CD14-positive monocyte (primary cell): ENCODE data around the gene ZP2. TPM values are rescaled to one million over a fixed set of nuclear protein-coding genes. Genes with fewer than 3 reads are reported as not detected.
"Not testable (repeated sequence)": the region's sequence is repeated elsewhere in the genome, so short reads cannot be mapped to it uniquely, and the experiment has no call there.

ENCODE experiments used
- DNase-seq, 3 donors: peaks; one replicate each; pipeline ENCODE4 v3.0.0-alpha.2; 2011 to 2022
- H2AFZ ChIP-seq: 2 replicates; pipeline ENCODE4 v1.6.0; 2012; ENCODE audit warnings: mild to moderate bottlenecking, low read depth, low read length, inconsistent platforms; ENCODE audit not compliant: insufficient read depth, poor library complexity, severe bottlenecking
- H3K27ac ChIP-seq, 2 donors: 1 replicate in 1 of 2; 2 replicates in 1 of 2; pipeline ENCODE4 v1.5.1; 2012 to 2013; ENCODE audit warnings: low read length in 2 of 2, control low read depth in 1 of 2, inconsistent platforms in 1 of 2, low read depth in 1 of 2, mild to moderate bottlenecking in 1 of 2
- H3K27me3 ChIP-seq, 2 donors: one replicate each; pipeline versions ENCODE4 v1.6.0 to v1.6.1; 2011 to 2013; ENCODE audit warnings: low read length in 2 of 2; ENCODE audit not compliant: control insufficient read depth in 2 of 2, insufficient read depth in 2 of 2
- H3K36me3 ChIP-seq, 2 donors: replicated peaks in 1 of 2; 1 replicate in 1 of 2; 2 replicates in 1 of 2; pipeline versions ENCODE4 v1.5.1 to v1.6.1; 2012 to 2013; ENCODE audit warnings: low read length in 2 of 2, control low read depth in 1 of 2, inconsistent platforms in 1 of 2, mild to moderate bottlenecking in 1 of 2; ENCODE audit not compliant: insufficient read depth in 2 of 2, control insufficient read depth in 1 of 2
- H3K4me1 ChIP-seq, 2 donors: 1 replicate in 1 of 2; 2 replicates in 1 of 2; pipeline versions ENCODE4 v1.5.1 to v1.6.1; 2012 to 2013; ENCODE audit warnings: low read length in 2 of 2, control low read depth in 1 of 2, inconsistent platforms in 1 of 2, mild to moderate bottlenecking in 1 of 2, moderate library complexity in 1 of 2; ENCODE audit not compliant: insufficient read depth in 2 of 2, control insufficient read depth in 1 of 2
- H3K4me2 ChIP-seq: replicated peaks from 2 replicates; pipeline ENCODE3; 2012; ENCODE audit warnings: low read length, moderate library complexity, mild to moderate bottlenecking; ENCODE audit not compliant: poor library complexity, severe bottlenecking; ENCODE audit errors: extremely low read depth
- H3K4me3 ChIP-seq, 3 experiments: fragments of 200-600 bp in 1 of 3; sonication (generic) in 1 of 3; replicated peaks in 1 of 3; 1 replicate in 2 of 3; 2 replicates in 1 of 3; pipeline ENCODE4 v1.5.1; 2011 to 2013; ENCODE audit warnings: low read length in 3 of 3, mild to moderate bottlenecking in 3 of 3, control low read depth in 2 of 3, low read depth in 2 of 3, inconsistent platforms in 1 of 3, moderate library complexity in 1 of 3
- H3K79me2 ChIP-seq: 2 replicates; pipeline ENCODE4 v1.6.0; 2012; ENCODE audit warnings: mild to moderate bottlenecking, control low read depth, inconsistent platforms, low read length, moderate library complexity; ENCODE audit not compliant: insufficient read depth
- H3K9ac ChIP-seq: 2 replicates; pipeline ENCODE4 v1.6.0; 2017; ENCODE audit warnings: low read length, mild to moderate bottlenecking; ENCODE audit not compliant: insufficient read depth, poor library complexity, severe bottlenecking
- H3K9me3 ChIP-seq, 2 donors: replicated peaks in 1 of 2; 1 replicate in 1 of 2; 2 replicates in 1 of 2; pipeline versions ENCODE4 v1.5.1 to v1.6.1; 2012 to 2013; ENCODE audit warnings: low read length in 2 of 2, control low read depth in 1 of 2; ENCODE audit not compliant: control insufficient read depth in 1 of 2, insufficient read depth in 1 of 2
- H4K20me1 ChIP-seq: 2 replicates; pipeline ENCODE4 v1.6.0; 2012; ENCODE audit warnings: mild to moderate bottlenecking, low read length, control low read depth, moderate library complexity; ENCODE audit not compliant: insufficient read depth
- H3K27ac Mint-ChIP-seq, 7 donors: one replicate each; pipeline ENCODE4 v1.8.0; 2020; ENCODE audit warnings: mild to moderate bottlenecking in 7 of 7, mixed read lengths in 7 of 7, moderate library complexity in 6 of 7, inconsistent platforms in 2 of 7
- H3K27me3 Mint-ChIP-seq, 3 donors: one replicate each; pipeline ENCODE4 v1.8.0; 2021 to 2022; ENCODE audit warnings: low read depth in 3 of 3, mild to moderate bottlenecking in 3 of 3, mixed read lengths in 3 of 3, moderate library complexity in 3 of 3, inconsistent platforms in 1 of 3
- H3K36me3 Mint-ChIP-seq, 2 donors: one replicate each; pipeline ENCODE4 v1.8.0; 2020; ENCODE audit warnings: mixed read lengths in 2 of 2, inconsistent platforms in 1 of 2, mild to moderate bottlenecking in 1 of 2
- H3K4me1 Mint-ChIP-seq: one replicate; pipeline ENCODE4 v1.8.0; 2020; ENCODE audit warnings: mild to moderate bottlenecking, mixed read lengths
- H3K4me3 Mint-ChIP-seq, 2 donors: one replicate each; pipeline ENCODE4 v1.8.0; 2020; ENCODE audit warnings: mild to moderate bottlenecking in 2 of 2, mixed read lengths in 2 of 2, moderate library complexity in 1 of 2
- H3K9me3 Mint-ChIP-seq, 7 donors: one replicate each; pipeline ENCODE4 v1.8.0; 2020 to 2022; ENCODE audit warnings: mixed read lengths in 7 of 7, mild to moderate bottlenecking in 6 of 7, moderate library complexity in 6 of 7, inconsistent platforms in 2 of 7
- CTCF ChIP-seq: fragments of 200-600 bp; IDR thresholded peaks from one replicate; pipeline ENCODE4 v1.8.0; 2022; ENCODE audit warnings: antibody characterized with exemption, mild to moderate bottlenecking
- WGBS: methylation state at CpG from one replicate; pipeline ENCODE4 v1.1.5; 2013; ENCODE audit warnings: missing lambda C conversion rate; ENCODE audit not compliant: insufficient coverage; 5-methylcytosine and 5-hydroxymethylcytosine counted together
- intact Hi-C, 2 donors: fragments of 100-400 bp; cut with micrococcal nuclease; formaldehyde crosslinking; loops; one replicate each; pipeline versions ENCODE4 v1.15.0 to v1.15.1; 2023
- polyA plus RNA-seq, 3 donors: library from polyadenylated mRNA; depleted of rRNA in 1 of 3; unstranded in 2 of 3; stranded (reverse) in 1 of 3; fragments of 300-500 nt in 2 of 3; fragments of >200 nt in 1 of 3; fragmentation: Illumina TruSeq in 2 of 3; gene quantifications; 1 replicate in 2 of 3; 2 replicates in 1 of 3; pipeline ENCODE4 v1.2.3, GENCODE V29; 2012 to 2021

ZP2 gene
- polyA plus RNA-seq, 3 donors: not detected

- peaks cover 11 to 12% of the 10 kb centered on the region in 2 donors for H3K36me3 Mint-ChIP-seq
- H3K27me3 ChIP-seq: no peaks in the 10 kb centered on the region
- H3K4me2 ChIP-seq: no peak overlapping the region
- H3K9me3 ChIP-seq: no peaks in the 10 kb centered on the region
- intact Hi-C loops: no loop called here
- H3K27ac Mint-ChIP-seq: no peak overlapping the region
- DNase-seq: peak in 2 of 3 donors; percentile 16 to 26
- H3K4me3 Mint-ChIP-seq: no peak overlapping the region
- H3K27ac ChIP-seq: no peak overlapping the region
- H2AFZ ChIP-seq: no peak overlapping the region
- no peak overlapping the region for H3K4me3 ChIP-seq
- WGBS: no CpG with 5 or more reads among the region's 6 CpGs
- peaks cover 0 to 5% (median 0%) of the 10 kb centered on the region in 7 donors for H3K9me3 Mint-ChIP-seq
- peaks cover 3% of the 10 kb centered on the region for H3K79me2 ChIP-seq
- peaks cover 16 to 23% of the 10 kb centered on the region in 2 donors for H3K4me1 ChIP-seq
- no peak overlapping the region for H3K9ac ChIP-seq
- peaks cover 0 to 13% of the 10 kb centered on the region in 2 donors for H3K36me3 ChIP-seq
- TF ChIP-seq CTCF: peak; percentile 45
- H3K4me1 Mint-ChIP-seq: peaks cover 22% of the 10 kb centered on the region
- H4K20me1 ChIP-seq: peaks cover 3% of the 10 kb centered on the region
- H3K27me3 Mint-ChIP-seq: peaks cover 0 to 2% (median 1%) of the 10 kb centered on the region in 3 donors
Measured at GRCh38 chr16:21156767-21157467, 54.5 kb downstream of the ZP2 start.

GRCh38 chr16:21156011-21156410 is 55.4 kb downstream of the ZP2 start:
- H3K4me2 ChIP-seq, H3K36me3 ChIP-seq, DNase-seq, H3K9me3 Mint-ChIP-seq, H2AFZ ChIP-seq, H3K9ac ChIP-seq, H3K79me2 ChIP-seq, H3K4me3 ChIP-seq, H3K27ac ChIP-seq, intact Hi-C loops, H3K27me3 ChIP-seq, H3K27ac Mint-ChIP-seq, H3K27me3 Mint-ChIP-seq, H3K4me3 Mint-ChIP-seq, H3K9me3 ChIP-seq, H4K20me1 ChIP-seq, H3K36me3 Mint-ChIP-seq: not testable (repeated sequence)
- peaks cover 22% of the 10 kb centered on the region for H3K4me1 Mint-ChIP-seq
- H3K4me1 ChIP-seq: peaks cover 16 to 23% of the 10 kb centered on the region in 2 donors
- no CpG with 5 or more reads among the region's 1 CpG for WGBS

GRCh38 chr16:21153124-21153729 is 58.1 kb downstream of the ZP2 start:
- H3K27me3 ChIP-seq, H3K9ac ChIP-seq, H3K4me3 ChIP-seq, H3K36me3 Mint-ChIP-seq, H3K9me3 ChIP-seq, H3K79me2 ChIP-seq, H3K4me1 ChIP-seq, H3K27ac Mint-ChIP-seq, H3K4me2 ChIP-seq, H2AFZ ChIP-seq, intact Hi-C loops, H3K27ac ChIP-seq, H3K4me3 Mint-ChIP-seq, H3K9me3 Mint-ChIP-seq, DNase-seq, H3K36me3 ChIP-seq, H4K20me1 ChIP-seq: not testable (repeated sequence)
- 88% methylated on average over 9 of the region's 11 CpGs for WGBS
- Mint-ChIP-seq H3K27me3 (peaks cover 2 to 16% (median 5%) of the 10 kb centered on the region in 3 donors), H3K4me1 (peaks cover 12% of the 10 kb centered on the region)
